ENCODE results near the gene OAS1. TPM values are rescaled to one million over a fixed set of nuclear protein-coding genes. Genes with fewer than 3 reads are reported as not detected.
"Not testable (repeated sequence)": the region's sequence is repeated elsewhere in the genome, so short reads cannot be mapped to it uniquely, and the experiment has no call there.

OAS1 gene
- total and polyA plus RNA-seq, 2 of the 8 experiments (the other 6 are each of a cell fraction or from before 2014, with no cell fraction given) = 0.23 TPM; not detected in 1

DNA sequence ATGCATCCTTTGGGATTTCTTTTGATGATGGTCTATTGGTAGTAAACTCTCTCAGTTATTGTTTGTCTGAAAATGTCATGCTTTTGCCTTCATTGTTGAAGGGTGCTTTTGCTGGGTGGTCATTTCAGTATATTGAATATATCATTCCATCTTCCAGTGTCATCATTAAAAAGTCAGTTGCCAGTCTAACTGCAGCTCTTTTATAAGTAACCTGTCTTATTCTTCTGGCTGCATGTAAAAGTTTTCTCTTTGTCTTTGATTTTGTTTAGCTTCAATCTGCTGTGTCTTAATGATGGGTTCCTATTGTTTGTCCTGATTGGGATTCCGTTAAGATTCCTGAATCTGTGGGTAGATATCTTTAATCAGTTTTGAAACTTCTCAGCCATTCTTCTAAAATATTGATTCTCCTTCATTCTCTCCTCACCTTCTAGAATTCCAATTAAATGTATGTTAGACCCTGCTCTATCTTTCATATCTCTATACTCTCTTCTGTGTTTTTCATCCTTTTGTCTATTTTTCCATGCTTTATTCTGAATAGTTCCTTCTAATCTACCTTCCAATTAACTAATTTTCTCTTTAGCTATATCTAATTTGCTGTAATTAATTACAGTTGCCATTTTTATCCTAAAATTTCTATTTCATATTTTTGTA lies 6.4 kb downstream of the OAS1 start (continued):
- TF ChIP-seq GABPA (IDR thresholded peaks at IDR 0.05; ENCODE audit: borderline replicate concordance, insufficient read depth, low read length) = no peak

DNA sequence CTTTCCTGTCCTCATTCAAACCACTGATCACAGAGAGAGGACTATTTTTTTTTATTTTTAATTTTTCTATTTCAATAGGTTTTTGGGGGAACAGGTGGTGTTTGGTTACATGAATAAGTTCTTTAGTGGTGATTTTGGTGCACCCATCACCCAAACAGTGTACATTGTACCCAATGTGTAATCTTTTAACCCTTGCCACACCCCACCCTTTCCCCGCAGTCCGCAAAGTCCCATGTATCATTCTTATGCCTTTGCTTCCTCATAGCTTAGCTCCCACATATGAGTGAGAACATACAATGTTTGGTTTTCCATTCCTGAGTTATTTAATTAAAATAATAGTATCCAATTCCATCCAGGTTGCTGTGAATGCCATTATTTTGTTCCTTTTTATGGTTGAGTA lies 7.1 kb downstream of the OAS1 start:
- H3K56ac ChIP-seq (replicated peaks; ENCODE audit: insufficient read length, low read depth, low read length); H3K14ac ChIP-seq (ENCODE audit: insufficient read length); H3K36me3 ChIP-seq (ENCODE audit: control insufficient read depth in 2 of 4, insufficient read depth in 4 of 4, low read length in 3 of 4); H3K27me3 ChIP-seq (replicated peaks in 1 of 4; ENCODE audit: control insufficient read depth in 3 of 4, extremely low read depth in 1 of 4, insufficient read depth in 3 of 4, low read length in 3 of 4); H2AK5ac ChIP-seq (ENCODE audit: low read depth, low read length); DNase-seq (ENCODE audit: low read depth in 1 of 2, low spot score in 2 of 2); H3K18ac ChIP-seq (ENCODE audit: extremely low read depth, low read length); H2BK20ac ChIP-seq (ENCODE audit: low read length); H3K23me2 ChIP-seq (ENCODE audit: low read depth, low read length); H3K4me2 ChIP-seq (ENCODE audit: insufficient read depth in 1 of 2, low read depth in 2 of 2, low read length in 2 of 2); FAIRE-seq; H3K79me1 ChIP-seq (ENCODE audit: low read depth, low read length); H4K5ac ChIP-seq (ENCODE audit: insufficient read length, low read depth, low read length); H4K91ac ChIP-seq (replicated peaks; ENCODE audit: insufficient read length, low read length); H2BK15ac ChIP-seq (ENCODE audit: low read length); H3K79me2 ChIP-seq (ENCODE audit: control insufficient read depth in 1 of 2, insufficient read depth in 2 of 2, low read length in 2 of 2); POLR2A ChIA-PET (ENCODE audit: partially characterized antibody); H2BK12ac ChIP-seq (ENCODE audit: low read depth, low read length); H3K4me1 ChIP-seq (replicated peaks in 1 of 4; ENCODE audit: control insufficient read depth in 3 of 4, insufficient read depth in 4 of 4, low read length in 3 of 4); H3K9me3 ChIP-seq (ENCODE audit: insufficient read depth in 2 of 2, low read depth in 1 of 2, low read length in 1 of 2); H3K23ac ChIP-seq (ENCODE audit: insufficient read length); H3K4ac ChIP-seq (replicated peaks; ENCODE audit: insufficient read length, low read depth, low read length); H2BK5ac ChIP-seq (ENCODE audit: low read depth, low read length); H4K8ac ChIP-seq (ENCODE audit: extremely low read depth, insufficient read depth, low read length); H4K20me1 ChIP-seq (replicated peaks in 1 of 2; ENCODE audit: control insufficient read depth in 1 of 2, insufficient read depth in 2 of 2, low read length in 2 of 2); H3K9ac ChIP-seq (replicated peaks in 1 of 4; ENCODE audit: extremely low read depth in 1 of 4, low read depth in 3 of 4, low read length in 3 of 4); H3K27ac ChIP-seq (ENCODE audit: low read depth, low read length); H2AFZ ChIP-seq (ENCODE audit: low read length); H2BK120ac ChIP-seq (replicated peaks; ENCODE audit: low read depth, low read length); CTCF ChIA-PET (ENCODE audit: partially characterized antibody); H3K4me3 ChIP-seq (ENCODE audit: extremely low read depth in 1 of 4, insufficient read depth in 2 of 4, low read depth in 3 of 4, low read length in 4 of 4): not testable (repeated sequence)
- 96% methylated on average over 2 of the region's 2 CpGs; no CpG with 5 or more reads in 1 of the 2 experiments for WGBS, 2 experiments (ENCODE audit: extremely low coverage in 1 of 2, insufficient coverage in 1 of 2, insufficient read length in 1 of 2, insufficient replicate concordance in 2 of 2, low coverage in 1 of 2, low lambda C conversion rate in 2 of 2, missing lambda C conversion rate in 1 of 2)
